ENCODE measurements around the gene MRTFA. TPM values are rescaled to one million over a fixed set of nuclear protein-coding genes. Genes with fewer than 3 reads are reported as not detected.

The MRTFA gene
- total RNA-seq, 1 experiment from 2014 or later: 10.5 TPM

GRCh38 chr22:40421941-40422340 is 214.6 kb downstream of the MRTFA start:
- in situ Hi-C loops (cut with HindIII; ENCODE audit: low pct_unique_long_range_greater_than_20kb, low sequenced_read_pairs): no loop called here
- no peak for DNase-seq (ENCODE audit: low read depth, low spot score)

GRCh38 chr22:40421082-40421350 is 215.5 kb downstream of the MRTFA start:
- in situ Hi-C loops (cut with HindIII; ENCODE audit: low pct_unique_long_range_greater_than_20kb, low sequenced_read_pairs): no loop called here

GRCh38 chr22:40420341-40421081 is 216.0 kb downstream of the MRTFA start:
- DNase-seq (ENCODE audit: low read depth, low spot score): no peak
- in situ Hi-C loops (cut with HindIII; ENCODE audit: low pct_unique_long_range_greater_than_20kb, low sequenced_read_pairs): no loop called here

More at GRCh38 chr22:40421082-40421350, 215.5 kb downstream of the MRTFA start:
- DNase-seq (ENCODE audit: low read depth, low spot score): no peak

- in situ Hi-C loops (cut with HindIII; ENCODE audit: low pct_unique_long_range_greater_than_20kb, low sequenced_read_pairs): no loop called here
- no peak for DNase-seq (ENCODE audit: low read depth, low spot score)
These were observed 216.8 kb downstream of the MRTFA start for GRCh38 chr22:40419718-40420117.

GRCh38 chr22:40418366-40419201 is 217.9 kb downstream of the MRTFA start:
- in situ Hi-C loops (cut with HindIII; ENCODE audit: low pct_unique_long_range_greater_than_20kb, low sequenced_read_pairs): no loop called here
- DNase-seq (ENCODE audit: low read depth, low spot score): no peak

- in situ Hi-C loops (cut with HindIII; ENCODE audit: low pct_unique_long_range_greater_than_20kb, low sequenced_read_pairs): no loop called here
- no peak for DNase-seq (ENCODE audit: low read depth, low spot score)
These were observed 218.6 kb downstream of the MRTFA start for GRCh38 chr22:40417881-40418280.

- DNase-seq (ENCODE audit: low read depth, low spot score): no peak
- in situ Hi-C loops (cut with HindIII; ENCODE audit: low pct_unique_long_range_greater_than_20kb, low sequenced_read_pairs): no loop called here
These were observed 219.5 kb downstream of the MRTFA start for GRCh38 chr22:40417041-40417440.

GRCh38 chr22:40416636-40417035 is 219.9 kb downstream of the MRTFA start:
- no peak for DNase-seq (ENCODE audit: low read depth, low spot score)
- in situ Hi-C loops (cut with HindIII; ENCODE audit: low pct_unique_long_range_greater_than_20kb, low sequenced_read_pairs): no loop called here

- DNase-seq (ENCODE audit: low read depth, low spot score): no peak
- in situ Hi-C loops (cut with HindIII; ENCODE audit: low pct_unique_long_range_greater_than_20kb, low sequenced_read_pairs): no loop called here
These were observed 220.3 kb downstream of the MRTFA start for GRCh38 chr22:40416267-40416570.

- DNase-seq (ENCODE audit: low read depth, low spot score): no peak
- in situ Hi-C loops (cut with HindIII; ENCODE audit: low pct_unique_long_range_greater_than_20kb, low sequenced_read_pairs): no loop called here
These were observed 220.8 kb downstream of the MRTFA start for GRCh38 chr22:40415531-40416266.

GRCh38 chr22:40414838-40415505 is 221.5 kb downstream of the MRTFA start:
- in situ Hi-C loops (cut with HindIII; ENCODE audit: low pct_unique_long_range_greater_than_20kb, low sequenced_read_pairs): no loop called here

GRCh38 chr22:40414311-40414710 is 222.2 kb downstream of the MRTFA start:
- in situ Hi-C loops (cut with HindIII; ENCODE audit: low pct_unique_long_range_greater_than_20kb, low sequenced_read_pairs): no loop called here
- no peak for DNase-seq (ENCODE audit: low read depth, low spot score)

More at GRCh38 chr22:40414838-40415505, 221.5 kb downstream of the MRTFA start:
- no peak for DNase-seq (ENCODE audit: low read depth, low spot score)

GRCh38 chr22:40413873-40414272 is 222.6 kb downstream of the MRTFA start:
- in situ Hi-C loops (cut with HindIII; ENCODE audit: low pct_unique_long_range_greater_than_20kb, low sequenced_read_pairs): no loop called here
- DNase-seq (ENCODE audit: low read depth, low spot score): no peak

- DNase-seq (ENCODE audit: low read depth, low spot score): no peak
- in situ Hi-C loops (cut with HindIII; ENCODE audit: low pct_unique_long_range_greater_than_20kb, low sequenced_read_pairs): no loop called here
These were observed 224.1 kb downstream of the MRTFA start for GRCh38 chr22:40412441-40412840.

- no peak for DNase-seq (ENCODE audit: low read depth, low spot score)
- in situ Hi-C loops (cut with HindIII; ENCODE audit: low pct_unique_long_range_greater_than_20kb, low sequenced_read_pairs): no loop called here
These were observed 225.0 kb downstream of the MRTFA start for GRCh38 chr22:40411506-40411861.

- in situ Hi-C loops (cut with HindIII; ENCODE audit: low pct_unique_long_range_greater_than_20kb, low sequenced_read_pairs): no loop called here
- no peak for DNase-seq (ENCODE audit: low read depth, low spot score)
These were observed 225.6 kb downstream of the MRTFA start for GRCh38 chr22:40410731-40411505.

- no peak for DNase-seq (ENCODE audit: low read depth, low spot score)
- in situ Hi-C loops (cut with HindIII; ENCODE audit: low pct_unique_long_range_greater_than_20kb, low sequenced_read_pairs): no loop called here
These were observed 226.2 kb downstream of the MRTFA start for GRCh38 chr22:40410272-40410671.

Measured in SK-MEL-5 (cell line).